Activated CD8-positive, alpha-beta memory T cell treated with anti-CD3 and anti-CD28 coated beads, Interleukin-2, amount 50 U/mL, for 4 hours (primary cell): ENCODE results near the gene NAA38.

Experiments used
- DNase-seq: peaks from one replicate; pipeline ENCODE4 v3.0.0-alpha.2; 2020

NAA38 gene

GRCh38 chr17:7856811-7857712 lies at the start of gene NAA38:
Gene NAA38 (minus strand): TSS chr17:7857559. CDS start chr17:7857463, 96 bp downstream.
- peak; percentile 92 for DNase-seq

- DNase-seq, result no peak
Observed at GRCh38 chr17:7903154-7904103, 46.1 kb upstream of the NAA38 start.

GRCh38 chr17:7897773-7898172 lies 40.4 kb upstream of the NAA38 start:
- no peak for DNase-seq

GRCh38 chr17:7897090-7897489 lies 39.7 kb upstream of the NAA38 start:
- DNase-seq, result no peak

- no peak for DNase-seq
Observed at GRCh38 chr17:7894866-7895265, 37.5 kb upstream of the NAA38 start.

GRCh38 chr17:7894226-7894625 lies 36.9 kb upstream of the NAA38 start:
- no peak for DNase-seq

GRCh38 chr17:7893187-7893880 lies 36.0 kb upstream of the NAA38 start:
- DNase-seq, result no peak

- DNase-seq, result peak; percentile 29
Observed at GRCh38 chr17:7889166-7889955, 32.0 kb upstream of the NAA38 start.

- peak; percentile 48 for DNase-seq
Observed at GRCh38 chr17:7888184-7888920, 31.0 kb upstream of the NAA38 start, which contains the start of gene CHD3. Gene CHD3 (plus strand): TSS chr17:7888789. CDS start chr17:7889001, 212 bp downstream.

- peak; percentile 84 for DNase-seq
Observed at GRCh38 chr17:7887482-7888183, 30.3 kb upstream of the NAA38 start.

GRCh38 chr17:7887038-7887481 lies 29.7 kb upstream of the NAA38 start:
- DNase-seq, result no peak

- peak; percentile 72 for DNase-seq
Observed at GRCh38 chr17:7886227-7887037, 29.1 kb upstream of the NAA38 start.

GRCh38 chr17:7885367-7886226 lies 28.2 kb upstream of the NAA38 start:
- DNase-seq, result peak; percentile 47

- peak; percentile 67 for DNase-seq
Observed at GRCh38 chr17:7884581-7885366, 27.4 kb upstream of the NAA38 start.

- peak; percentile 35 for DNase-seq
Observed at GRCh38 chr17:7883781-7884386, 26.5 kb upstream of the NAA38 start.

- DNase-seq, result no peak
Observed at GRCh38 chr17:7882629-7883028, 25.3 kb upstream of the NAA38 start.

- DNase-seq, result no peak
Observed at GRCh38 chr17:7882068-7882467, 24.7 kb upstream of the NAA38 start.
